Common myeloid progenitor, CD34-positive (primary cell): ENCODE data around the gene SGMS1. TPM values are rescaled to one million over a fixed set of nuclear protein-coding genes. Genes with fewer than 3 reads are reported as not detected.
"Not testable (repeated sequence)": the region's sequence is repeated elsewhere in the genome, so short reads cannot be mapped to it uniquely, and the experiment has no call there.

ENCODE experiments used
- CTCF ChIA-PET: fragments of 350-600 bp; sonication (Branson Sonifier 250); formaldehyde crosslinking; loops from one replicate; lab custom pipeline; 2021; ENCODE audit warnings: antibody characterized with exemption; lab: Charles Lee
- POLR2A ChIA-PET: fragments of 350-600 bp; sonication (Branson Sonifier 250); formaldehyde crosslinking; loops from one replicate; lab custom pipeline; 2021; ENCODE audit warnings: antibody characterized with exemption; lab: Charles Lee
- DNase-seq, 3 donors: peaks; one replicate each; pipeline versions ENCODE4 v3.0.0 to v3.0.0-alpha.2; 2013
- H3K27ac ChIP-seq, 2 experiments: 1 replicate in 1 of 2; 2 replicates in 1 of 2; pipeline ENCODE4 v1.7.0; 2013; ENCODE audit warnings: inconsistent platforms in 2 of 2, low read length in 2 of 2, mild to moderate bottlenecking in 2 of 2, low read depth in 1 of 2, moderate library complexity in 1 of 2; ENCODE audit not compliant: severe bottlenecking in 2 of 2, insufficient read depth in 1 of 2, poor library complexity in 1 of 2
- H3K27me3 ChIP-seq, 5 experiments: replicated peaks in 2 of 5; 1 replicate in 3 of 5; 2 replicates in 2 of 5; pipeline versions ENCODE4 v1.6.1 to v1.7.0; 2013; ENCODE audit warnings: low read length in 4 of 5, mild to moderate bottlenecking in 2 of 5, moderate library complexity in 2 of 5, inconsistent platforms in 1 of 5; ENCODE audit not compliant: insufficient read depth in 5 of 5, control insufficient read depth in 4 of 5
- H3K36me3 ChIP-seq, 4 experiments: 1 replicate in 2 of 4; 2 replicates in 2 of 4; pipeline versions ENCODE4 v1.6.1 to v1.7.0; 2013; ENCODE audit warnings: low read length in 3 of 4, control low read depth in 1 of 4, mild to moderate bottlenecking in 1 of 4; ENCODE audit not compliant: control insufficient read depth in 4 of 4, insufficient read depth in 4 of 4
- H3K4me1 ChIP-seq, 4 experiments: 1 replicate in 3 of 4; 2 replicates in 1 of 4; pipeline versions ENCODE4 v1.6.1 to v1.7.1; 2013; ENCODE audit warnings: low read length in 3 of 4, mild to moderate bottlenecking in 3 of 4, control low read depth in 1 of 4, inconsistent platforms in 1 of 4, moderate library complexity in 1 of 4; ENCODE audit not compliant: control insufficient read depth in 4 of 4, insufficient read depth in 4 of 4; ENCODE audit errors: control extremely low read depth in 1 of 4
- H3K4me3 ChIP-seq, 7 experiments: 1 replicate in 4 of 7; 2 replicates in 3 of 7; pipeline versions ENCODE4 v1.5.1 to v1.7.0; 2013; ENCODE audit warnings: mild to moderate bottlenecking in 7 of 7, low read length in 6 of 7, moderate library complexity in 6 of 7, inconsistent platforms in 2 of 7, low read depth in 2 of 7, control low read depth in 1 of 7; ENCODE audit not compliant: insufficient read depth in 4 of 7, control insufficient read depth in 1 of 7; ENCODE audit errors: extremely low read depth in 1 of 7
- H3K9me3 ChIP-seq, 5 experiments: 1 replicate in 4 of 5; 2 replicates in 1 of 5; pipeline versions ENCODE4 v1.6.1 to v1.7.1; 2013; ENCODE audit warnings: low read length in 4 of 5, mild to moderate bottlenecking in 2 of 5, inconsistent platforms in 1 of 5, low read depth in 1 of 5, moderate library complexity in 1 of 5; ENCODE audit not compliant: control insufficient read depth in 4 of 5, insufficient read depth in 2 of 5; ENCODE audit errors: control extremely low read depth in 1 of 5
- WGBS: methylation state at CpG from one replicate; pipeline ENCODE4 v1.1.5; 2013; ENCODE audit not compliant: insufficient coverage; 5-methylcytosine and 5-hydroxymethylcytosine counted together
- polyA plus RNA-seq: library from polyadenylated mRNA; unstranded; fragments of 120-200 nt; gene quantifications from one replicate; pipeline ENCODE4 v1.2.1, GENCODE V29; 2013

SGMS1 gene
- polyA plus RNA-seq, result 14.3 TPM

DNA sequence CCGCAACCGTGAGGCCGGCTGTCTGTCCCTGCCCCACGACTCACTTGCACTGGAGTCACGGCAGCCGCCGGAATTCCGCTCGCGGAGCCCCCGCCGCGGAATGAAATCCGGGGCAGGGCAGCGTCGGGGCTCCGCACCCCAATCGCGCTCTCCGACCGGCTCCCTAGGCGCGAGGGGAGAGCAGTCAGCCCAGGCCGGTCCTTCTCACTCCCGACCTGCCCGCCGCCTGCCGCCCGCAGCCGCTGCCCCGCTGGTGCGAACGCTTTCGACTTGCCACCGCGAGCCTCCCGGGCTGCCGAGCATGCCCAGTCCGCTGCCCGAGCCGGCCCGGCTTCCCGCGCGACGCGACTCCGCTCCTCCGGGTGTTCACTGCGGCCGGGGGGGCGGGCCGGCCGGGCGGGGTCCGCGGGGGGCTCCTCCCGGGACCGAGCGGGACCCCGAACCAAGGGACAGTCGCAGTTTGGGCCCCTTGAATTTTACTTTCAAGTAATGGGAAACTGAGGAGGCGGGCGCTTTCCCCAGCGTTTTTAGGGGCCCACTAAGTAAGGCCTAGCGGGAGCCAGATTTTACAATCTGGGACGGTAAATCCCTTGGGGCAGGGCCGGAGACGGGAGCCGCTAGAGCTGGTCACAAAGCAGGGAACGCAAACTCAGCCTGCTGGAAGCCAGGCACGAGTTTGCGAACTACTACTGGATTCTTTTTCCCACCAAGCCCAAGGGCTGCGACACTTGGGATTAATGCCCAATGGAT is at the start of gene SGMS1:
SGMS1 (minus strand) TSS at position 294 of the 750 bp plus-strand sequence. CDS start 279,842 bp downstream, outside the sequence.
- peak within 1 kb of the TSS; percentile 88 to 97 for H3K27ac ChIP-seq
- peak within 1 kb of the TSS; percentile 70 to 98 (median 83) for H3K4me3 ChIP-seq
- no peaks in the 10 kb centered on the region for H3K36me3 ChIP-seq
- no peaks in the 10 kb centered on the region for H3K27me3 ChIP-seq
- ChIA-PET POLR2A (interaction anchor here (0.6 to 1.5 kb wide), 3 partner anchors 19 to 31 kb away, joined by 3 to 4 read pairs (median 3); no protein-coding TSS in a partner anchor), CTCF (interaction anchor here (0.9 to 4.6 kb wide), 7 partner anchors 12 to 65 kb away, joined by 3 to 22 read pairs (median 6); no protein-coding TSS in a partner anchor)
- peak; percentile 83 to 88 (median 83) for DNase-seq
- H3K4me1 ChIP-seq, result peaks cover 27 to 45% (median 38%) of the 10 kb centered on the region in 4 experiments
- H3K9me3 ChIP-seq, result no peaks in the 10 kb centered on the region
- 0% methylated on average over 50 of the region's 74 CpGs for WGBS

DNA sequence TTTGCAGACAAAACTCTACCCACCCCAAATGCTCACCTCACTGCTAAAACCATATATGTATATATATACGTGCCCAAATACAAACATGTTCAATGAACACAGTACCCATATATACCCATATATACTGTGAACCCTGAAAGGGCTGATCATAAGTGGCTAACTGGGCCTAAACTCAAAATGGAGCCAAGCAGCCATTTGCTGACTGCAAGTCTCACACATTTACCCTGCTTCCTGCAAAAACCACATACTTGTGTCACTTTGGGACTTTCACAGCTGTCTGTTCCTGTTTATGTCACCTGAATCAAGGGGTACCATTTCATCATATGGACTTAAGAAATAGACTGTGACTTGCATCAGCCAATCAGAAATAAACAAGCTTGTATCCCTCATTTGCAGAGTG is 48.4 kb upstream of the SGMS1 start:
- POLR2A ChIA-PET, H3K27ac ChIP-seq, H3K9me3 ChIP-seq, H3K27me3 ChIP-seq, H3K4me1 ChIP-seq, H3K4me3 ChIP-seq, H3K36me3 ChIP-seq, CTCF ChIA-PET: not testable (repeated sequence)
- WGBS, result no CpG with 5 or more reads among the region's 1 CpG
- peak in 2 of 3 donors; percentile 62 to 76 for DNase-seq

DNA sequence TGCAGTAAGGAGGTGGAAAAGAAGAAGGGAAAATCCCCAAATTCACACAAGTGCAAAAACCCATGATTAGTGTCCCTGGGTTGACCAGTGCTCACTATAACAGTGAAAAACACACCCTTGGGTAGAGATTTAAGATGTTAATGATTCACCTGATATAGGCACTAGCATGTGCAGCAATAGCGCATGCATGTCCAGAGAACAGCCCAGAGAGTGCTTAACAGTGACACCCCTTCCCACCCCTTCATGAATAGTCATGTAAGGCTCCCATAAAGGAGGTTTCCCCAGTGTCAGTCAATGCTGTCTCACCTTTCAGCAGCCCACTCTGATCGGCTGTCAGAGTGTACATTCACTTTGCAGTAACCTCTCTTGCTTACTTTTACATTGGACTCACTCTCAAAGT is 47.9 kb upstream of the SGMS1 start:
- WGBS, result no CpG with 5 or more reads among the region's 2 CpGs
- DNase-seq, CTCF ChIA-PET: not testable (repeated sequence)

DNA sequence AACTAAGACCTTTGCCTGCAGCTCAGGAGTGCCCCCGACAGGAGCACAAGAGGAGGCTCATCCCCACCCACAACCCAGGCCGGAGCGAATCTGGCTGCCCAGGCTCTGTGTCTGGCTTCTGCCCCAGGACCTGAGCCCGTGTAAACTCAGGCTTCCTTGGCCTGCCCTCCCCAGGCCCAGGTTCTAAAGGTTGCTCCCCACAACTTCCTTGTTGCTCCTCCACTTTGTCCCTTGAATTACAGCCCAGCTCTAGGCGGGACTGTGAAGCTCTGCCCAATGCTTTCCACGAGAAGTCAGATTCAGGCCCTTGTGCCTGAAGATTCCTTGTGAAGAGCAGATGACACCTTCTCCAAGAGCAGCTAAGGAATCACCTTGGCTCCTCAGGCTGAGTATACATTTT is 46.2 kb upstream of the SGMS1 start:
- DNase-seq, CTCF ChIA-PET, H3K36me3 ChIP-seq, H3K4me3 ChIP-seq, H3K9me3 ChIP-seq, H3K27ac ChIP-seq, H3K4me1 ChIP-seq, H3K27me3 ChIP-seq, POLR2A ChIA-PET: not testable (repeated sequence)
- WGBS, result 93% methylated on average over 2 of the region's 6 CpGs

More for the DNA sequence above, 47.9 kb upstream of the SGMS1 start:
- POLR2A ChIA-PET, H3K9me3 ChIP-seq, H3K4me1 ChIP-seq, H3K27me3 ChIP-seq, H3K36me3 ChIP-seq, H3K4me3 ChIP-seq, H3K27ac ChIP-seq: not testable (repeated sequence)

DNA sequence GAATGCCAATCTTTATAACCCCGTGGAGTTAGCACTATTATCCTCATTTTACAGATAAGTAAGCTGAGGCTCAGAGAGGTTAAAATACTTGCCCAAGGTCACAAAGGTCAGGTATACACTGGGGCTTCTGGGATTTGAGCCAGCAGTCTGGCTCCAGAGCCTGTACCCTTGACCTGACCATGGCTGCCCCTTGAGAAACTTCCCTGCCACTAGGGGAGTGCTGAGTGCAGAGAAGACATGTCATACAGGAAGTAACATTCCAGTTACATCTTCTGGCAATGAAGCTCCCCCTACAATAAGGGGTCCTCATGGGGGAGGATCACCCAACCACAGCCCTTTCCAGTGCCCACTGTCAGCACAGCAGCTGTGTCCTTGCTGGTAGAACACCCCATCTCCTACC is 43.6 kb upstream of the SGMS1 start:
- H3K4me3 ChIP-seq, H3K27ac ChIP-seq, H3K36me3 ChIP-seq, H3K9me3 ChIP-seq, DNase-seq, H3K27me3 ChIP-seq, CTCF ChIA-PET, POLR2A ChIA-PET, H3K4me1 ChIP-seq: not testable (repeated sequence)
- WGBS, result no CpG with 5 or more reads among the region's 1 CpG

DNA sequence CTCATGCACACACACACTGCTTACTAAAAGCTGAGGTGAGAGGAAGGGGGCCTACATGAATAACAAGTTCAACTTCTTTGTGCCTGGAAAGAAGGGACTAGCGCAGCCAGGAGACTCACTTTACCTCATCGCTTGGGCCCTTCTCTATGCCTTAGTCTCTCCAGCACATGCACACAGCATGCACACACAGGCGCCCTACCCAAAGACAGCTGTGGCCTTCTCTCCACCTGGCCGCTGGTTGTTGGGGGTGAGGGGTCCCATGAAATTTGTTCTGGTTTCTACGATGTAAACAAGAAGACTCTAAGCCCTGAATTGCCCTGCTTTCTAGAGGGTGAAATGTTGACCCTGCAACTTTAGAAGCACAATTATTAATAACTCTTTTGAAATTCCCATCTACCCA is 38.7 kb upstream of the SGMS1 start:
- CTCF ChIA-PET, H3K9me3 ChIP-seq, H3K4me1 ChIP-seq, DNase-seq, H3K4me3 ChIP-seq, H3K27me3 ChIP-seq, H3K27ac ChIP-seq, H3K36me3 ChIP-seq, POLR2A ChIA-PET: not testable (repeated sequence)
- WGBS, result 100% methylated on average over 2 of the region's 5 CpGs

DNA sequence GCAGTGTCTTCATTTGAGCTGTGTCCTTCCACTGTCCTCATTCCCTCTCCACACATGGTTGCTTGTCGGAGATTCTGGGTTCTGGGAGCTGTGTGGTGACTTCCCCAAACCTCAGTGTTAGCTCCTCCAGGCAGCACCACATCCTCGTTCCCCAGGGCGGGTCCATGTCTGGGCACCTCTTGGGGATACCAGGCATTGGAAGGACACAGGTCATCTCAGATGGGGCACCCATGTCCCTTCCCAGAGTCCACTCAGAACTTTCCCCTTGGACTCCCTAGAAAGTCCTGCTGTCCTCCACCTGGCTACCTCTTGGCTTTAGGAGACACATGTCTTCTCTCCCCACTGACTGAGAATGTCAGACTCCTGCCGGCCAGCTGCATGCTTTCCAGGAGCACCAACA is 37.8 kb upstream of the SGMS1 start:
- CTCF ChIA-PET, H3K4me3 ChIP-seq, H3K27me3 ChIP-seq, POLR2A ChIA-PET, H3K36me3 ChIP-seq, H3K9me3 ChIP-seq, DNase-seq, H3K4me1 ChIP-seq, H3K27ac ChIP-seq: not testable (repeated sequence)
- 79% methylated on average over 2 of the region's 4 CpGs for WGBS
